Measurements from ENCODE around the gene YTHDF2. TPM values are rescaled to one million over a fixed set of nuclear protein-coding genes. Genes with fewer than 3 reads are reported as not detected.
"Not testable (repeated sequence)": the region's sequence is repeated elsewhere in the genome, so short reads cannot be mapped to it uniquely, and the experiment has no call there.

The YTHDF2 gene
- total RNA-seq, 1 experiment from 2014 or later = 200 TPM

DNA sequence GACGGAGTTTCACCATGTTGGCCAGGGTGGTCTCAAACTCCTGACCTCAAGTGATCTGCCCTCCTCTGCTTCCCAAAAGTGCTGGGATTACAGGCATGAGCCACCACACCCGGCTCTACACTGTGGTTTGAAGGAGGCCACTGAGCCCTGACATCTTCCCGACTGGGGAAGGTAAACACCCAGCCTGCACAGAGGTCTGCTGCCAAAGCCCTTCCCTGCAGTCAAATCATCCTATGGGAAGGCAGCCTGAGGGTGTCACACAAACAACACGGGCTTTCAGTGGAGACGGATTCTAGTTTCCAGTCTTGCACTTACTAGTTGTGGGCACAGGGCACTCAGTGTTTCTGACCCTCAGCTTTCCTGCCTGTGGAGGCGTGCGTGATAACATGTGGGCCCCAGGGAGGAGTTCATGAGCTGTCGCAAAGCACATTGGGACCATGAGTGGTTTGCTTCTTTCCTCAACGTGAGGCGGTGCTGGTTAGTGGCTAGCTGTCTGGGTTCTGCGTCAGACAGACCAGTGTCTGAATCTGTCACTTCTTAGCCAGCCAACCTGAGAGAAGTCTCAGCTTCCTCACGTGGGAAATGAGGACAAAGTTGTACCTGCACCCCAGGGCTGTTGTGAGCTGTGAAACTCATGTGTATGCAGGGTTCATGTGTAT lies 53.8 kb downstream of the YTHDF2 start:
- DNase-seq = no peak
- H3K79me1 ChIP-seq (ENCODE audit: insufficient read depth, low read depth, low read length, poor library complexity, severe bottlenecking) = no peaks in the 10 kb centered on the region
- no peak overlapping the region for H2AK5ac ChIP-seq (ENCODE audit: insufficient read length, low read length)
- Mint-ChIP-seq H3K36me3 (ENCODE audit: insufficient read depth in 1 of 3, low read depth in 3 of 3) (peaks cover 0 to 3% (median 0%) of the 10 kb centered on the region in 3 experiments; a peak in 1 of 7 replicates), H3K4me1 (peaks cover 0 to 9% of the 10 kb centered on the region in 2 experiments; a peak in 2 of 4 replicates), H3K27me3 (ENCODE audit: low read depth) (peaks cover 3% of the 10 kb centered on the region; the same call in 1 of the 2 replicates), H3K4me3 (no peak overlapping the region), H3K9me3 (no peaks in the 10 kb centered on the region), H3K27ac (peak overlapping the region in 1 of 3 experiments; percentile 57; a peak in 2 of 7 replicates)
- H3K23ac ChIP-seq (ENCODE audit: insufficient read length, low read depth, low read length) = no peak overlapping the region
- H3K23me2 ChIP-seq (ENCODE audit: insufficient read length, low read depth, low read length, poor library complexity, severe bottlenecking) = no peaks in the 10 kb centered on the region
- H2AFZ ChIP-seq (ENCODE audit: low read length) = no peak overlapping the region
- no peak overlapping the region for H3K14ac ChIP-seq (ENCODE audit: insufficient read depth, low read length)
- no peaks in the 10 kb centered on the region for H3K79me2 ChIP-seq (ENCODE audit: insufficient read depth, low read length)
- no peak overlapping the region for H3K9ac ChIP-seq (ENCODE audit: extremely low read depth, insufficient read length, low read length)
- no peak overlapping the region for H4K91ac ChIP-seq (ENCODE audit: insufficient read length, low read depth, low read length)
- H2BK15ac ChIP-seq (ENCODE audit: low read depth, low read length) = no peak overlapping the region
- no peak overlapping the region for H4K5ac ChIP-seq (ENCODE audit: insufficient read length, low read depth, low read length)
- H4K20me1 ChIP-seq (ENCODE audit: control insufficient read depth, insufficient read depth, insufficient read length) = no peaks in the 10 kb centered on the region
- no peak overlapping the region for H2BK12ac ChIP-seq (ENCODE audit: insufficient read length, low read depth, low read length)
- no CpG with 5 or more reads among the region's 12 CpGs for WGBS (ENCODE audit: extremely low coverage, insufficient read length, low lambda C conversion rate)
- no peak overlapping the region for H2BK20ac ChIP-seq (ENCODE audit: low read depth, low read length, poor library complexity, severe bottlenecking)
- no peak overlapping the region for H3K18ac ChIP-seq (ENCODE audit: insufficient read length, low read depth, low read length)
- H2BK5ac ChIP-seq (ENCODE audit: insufficient read length, low read length) = no peak overlapping the region
- H3K9me3 ChIP-seq (ENCODE audit: control insufficient read depth, low read depth, low read length) = no peaks in the 10 kb centered on the region
- H3K56ac ChIP-seq (ENCODE audit: insufficient read length, low read depth, low read length) = no peak overlapping the region
- no peak overlapping the region for H3K4me2 ChIP-seq (ENCODE audit: insufficient read depth, insufficient read length, low read length)
- no peak overlapping the region for H3T11ph ChIP-seq (ENCODE audit: low read length)
- H3K27ac ChIP-seq (ENCODE audit: insufficient read length, low read depth, low read length) = no peak overlapping the region
- H3K27me3 ChIP-seq (ENCODE audit: insufficient read depth, low read length) = no peaks in the 10 kb centered on the region
- H4K8ac ChIP-seq (replicated peaks; ENCODE audit: insufficient read length, low read depth, low read length) = no peak overlapping the region
- no peak overlapping the region for H2BK120ac ChIP-seq (ENCODE audit: low read depth, low read length, poor library complexity, severe bottlenecking)
- TF ChIP-seq, protein P1, sequence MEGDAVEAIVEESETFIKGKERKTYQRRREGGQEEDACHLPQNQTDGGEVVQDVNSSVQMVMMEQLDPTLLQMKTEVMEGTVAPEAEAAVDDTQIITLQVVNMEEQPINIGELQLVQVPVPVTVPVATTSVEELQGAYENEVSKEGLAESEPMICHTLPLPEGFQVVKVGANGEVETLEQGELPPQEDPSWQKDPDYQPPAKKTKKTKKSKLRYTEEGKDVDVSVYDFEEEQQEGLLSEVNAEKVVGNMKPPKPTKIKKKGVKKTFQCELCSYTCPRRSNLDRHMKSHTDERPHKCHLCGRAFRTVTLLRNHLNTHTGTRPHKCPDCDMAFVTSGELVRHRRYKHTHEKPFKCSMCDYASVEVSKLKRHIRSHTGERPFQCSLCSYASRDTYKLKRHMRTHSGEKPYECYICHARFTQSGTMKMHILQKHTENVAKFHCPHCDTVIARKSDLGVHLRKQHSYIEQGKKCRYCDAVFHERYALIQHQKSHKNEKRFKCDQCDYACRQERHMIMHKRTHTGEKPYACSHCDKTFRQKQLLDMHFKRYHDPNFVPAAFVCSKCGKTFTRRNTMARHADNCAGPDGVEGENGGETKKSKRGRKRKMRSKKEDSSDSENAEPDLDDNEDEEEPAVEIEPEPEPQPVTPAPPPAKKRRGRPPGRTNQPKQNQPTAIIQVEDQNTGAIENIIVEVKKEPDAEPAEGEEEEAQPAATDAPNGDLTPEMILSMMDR (conservative IDR thresholded peaks at IDR 0.05) = no peak
- H3K4me1 ChIP-seq (ENCODE audit: insufficient read depth, low read length) = no peaks in the 10 kb centered on the region
- H3K4ac ChIP-seq (ENCODE audit: low read depth, low read length) = no peak overlapping the region

DNA sequence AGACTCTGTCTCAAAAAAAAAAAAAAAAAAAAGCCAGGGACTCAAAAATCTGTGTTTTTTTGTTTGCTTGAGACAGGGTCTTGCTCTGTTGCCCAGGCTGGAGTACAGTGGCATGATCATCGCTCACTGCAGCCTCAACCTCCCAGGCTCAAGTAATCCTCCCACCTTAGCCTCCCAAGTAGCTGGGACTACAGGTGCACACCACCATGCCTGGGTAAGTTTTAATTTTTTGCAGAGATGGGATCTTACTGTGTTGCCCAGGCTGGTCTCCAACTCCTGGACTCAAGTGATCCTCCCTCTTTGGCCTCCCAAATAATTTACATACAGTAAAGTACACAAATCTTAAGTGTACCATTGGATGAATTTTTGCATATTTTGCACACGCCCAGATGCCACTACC lies 55.2 kb downstream of the YTHDF2 start:
- not testable (repeated sequence) for H3K4me1 ChIP-seq (ENCODE audit: insufficient read depth, low read length); H3K9ac ChIP-seq (ENCODE audit: extremely low read depth, insufficient read length, low read length); H3K4ac ChIP-seq (ENCODE audit: low read depth, low read length); H3K79me1 ChIP-seq (ENCODE audit: insufficient read depth, low read depth, low read length, poor library complexity, severe bottlenecking); H2AFZ ChIP-seq (ENCODE audit: low read length); H3K9me3 ChIP-seq (ENCODE audit: control insufficient read depth, low read depth, low read length); H3K27me3 Mint-ChIP-seq (ENCODE audit: low read depth); H3K27ac ChIP-seq (ENCODE audit: insufficient read length, low read depth, low read length); H3K79me2 ChIP-seq (ENCODE audit: insufficient read depth, low read length); H2BK20ac ChIP-seq (ENCODE audit: low read depth, low read length, poor library complexity, severe bottlenecking); H2BK120ac ChIP-seq (ENCODE audit: low read depth, low read length, poor library complexity, severe bottlenecking); H3K4me3 Mint-ChIP-seq; H3K18ac ChIP-seq (ENCODE audit: insufficient read length, low read depth, low read length); H3K4me2 ChIP-seq (ENCODE audit: insufficient read depth, insufficient read length, low read length); H4K8ac ChIP-seq (replicated peaks; ENCODE audit: insufficient read length, low read depth, low read length); H4K5ac ChIP-seq (ENCODE audit: insufficient read length, low read depth, low read length); H4K20me1 ChIP-seq (ENCODE audit: control insufficient read depth, insufficient read depth, insufficient read length); H3K14ac ChIP-seq (ENCODE audit: insufficient read depth, low read length); H3K23me2 ChIP-seq (ENCODE audit: insufficient read length, low read depth, low read length, poor library complexity, severe bottlenecking); H3K23ac ChIP-seq (ENCODE audit: insufficient read length, low read depth, low read length); H3K27ac Mint-ChIP-seq; H2BK15ac ChIP-seq (ENCODE audit: low read depth, low read length); H3K27me3 ChIP-seq (ENCODE audit: insufficient read depth, low read length); H3K36me3 Mint-ChIP-seq (ENCODE audit: insufficient read depth in 1 of 3, low read depth in 3 of 3); H2AK5ac ChIP-seq (ENCODE audit: insufficient read length, low read length); DNase-seq; H2BK12ac ChIP-seq (ENCODE audit: insufficient read length, low read depth, low read length); H3K56ac ChIP-seq (ENCODE audit: insufficient read length, low read depth, low read length); H4K91ac ChIP-seq (ENCODE audit: insufficient read length, low read depth, low read length); H3T11ph ChIP-seq (ENCODE audit: low read length); H3K9me3 Mint-ChIP-seq; H2BK5ac ChIP-seq (ENCODE audit: insufficient read length, low read length)
- WGBS (ENCODE audit: extremely low coverage, insufficient read length, low lambda C conversion rate) = no CpG with 5 or more reads among the region's 2 CpGs
- peaks cover 6 to 12% of the 10 kb centered on the region in 2 experiments; a peak in 3 of 4 replicates for H3K4me1 Mint-ChIP-seq

All from H9 (cell line).